ENCODE measurements around the gene TMPRSS11F. TPM values are rescaled to one million over a fixed set of nuclear protein-coding genes. Genes with fewer than 3 reads are reported as not detected.

TMPRSS11F gene
- total RNA-seq, 3 donors from 2014 or later (not counting 1 experiment from before 2014, with no cell fraction given): not detected

DNA sequence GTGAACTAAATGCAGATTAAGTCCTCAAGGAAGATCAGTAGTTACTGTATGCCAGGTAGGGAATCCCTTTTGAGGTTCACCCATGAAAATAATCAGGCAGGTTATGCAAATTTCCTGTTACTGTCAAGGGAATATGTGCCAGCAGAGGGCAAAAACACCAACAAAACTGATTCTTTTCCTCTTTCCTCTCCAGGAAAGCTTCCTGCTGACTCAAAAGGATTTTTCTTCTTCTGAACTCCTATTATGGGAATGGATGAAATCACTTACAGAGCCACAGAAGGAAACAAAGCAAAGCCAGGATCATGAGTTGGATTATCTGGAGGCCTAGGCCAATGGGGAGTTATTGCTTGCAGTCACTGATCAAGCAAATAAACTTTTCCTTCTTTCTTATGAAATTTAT, 49.7 kb downstream of the TMPRSS11F start:
- H3K27me3 ChIP-seq (ENCODE audit: control insufficient read depth, insufficient read depth, low read length): no peaks in the 10 kb centered on the region
- intact Hi-C loops (cut with micrococcal nuclease): no loop called here
- no peak overlapping the region for H3K27ac ChIP-seq (ENCODE audit: low read length)
- H3K36me3 ChIP-seq (ENCODE audit: control insufficient read depth, insufficient read depth, low read length): no peaks in the 10 kb centered on the region
- H3K4me1 ChIP-seq (ENCODE audit: control insufficient read depth, insufficient read depth, low read length): no peaks in the 10 kb centered on the region
- Mint-ChIP-seq H3K4me3 (no peak overlapping the region), H3K4me1 (no peaks in the 10 kb centered on the region), H3K27me3 (ENCODE audit: low read depth in 2 of 2) (no peaks in the 10 kb centered on the region), H3K27ac (no peak overlapping the region), H3K36me3 (no peaks in the 10 kb centered on the region), H3K9me3 (peaks cover 4 to 8% of the 10 kb centered on the region in 2 donors)
- no peaks in the 10 kb centered on the region for H3K9me3 ChIP-seq (ENCODE audit: control insufficient read depth, insufficient read depth, low read length)
- TF ChIP-seq, protein P1, sequence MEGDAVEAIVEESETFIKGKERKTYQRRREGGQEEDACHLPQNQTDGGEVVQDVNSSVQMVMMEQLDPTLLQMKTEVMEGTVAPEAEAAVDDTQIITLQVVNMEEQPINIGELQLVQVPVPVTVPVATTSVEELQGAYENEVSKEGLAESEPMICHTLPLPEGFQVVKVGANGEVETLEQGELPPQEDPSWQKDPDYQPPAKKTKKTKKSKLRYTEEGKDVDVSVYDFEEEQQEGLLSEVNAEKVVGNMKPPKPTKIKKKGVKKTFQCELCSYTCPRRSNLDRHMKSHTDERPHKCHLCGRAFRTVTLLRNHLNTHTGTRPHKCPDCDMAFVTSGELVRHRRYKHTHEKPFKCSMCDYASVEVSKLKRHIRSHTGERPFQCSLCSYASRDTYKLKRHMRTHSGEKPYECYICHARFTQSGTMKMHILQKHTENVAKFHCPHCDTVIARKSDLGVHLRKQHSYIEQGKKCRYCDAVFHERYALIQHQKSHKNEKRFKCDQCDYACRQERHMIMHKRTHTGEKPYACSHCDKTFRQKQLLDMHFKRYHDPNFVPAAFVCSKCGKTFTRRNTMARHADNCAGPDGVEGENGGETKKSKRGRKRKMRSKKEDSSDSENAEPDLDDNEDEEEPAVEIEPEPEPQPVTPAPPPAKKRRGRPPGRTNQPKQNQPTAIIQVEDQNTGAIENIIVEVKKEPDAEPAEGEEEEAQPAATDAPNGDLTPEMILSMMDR (IDR thresholded peaks at IDR 0.05): no peak
- H3K4me3 ChIP-seq (ENCODE audit: low read length): no peak overlapping the region
- ATAC-seq (no peak), DNase-seq (no peak)

DNA sequence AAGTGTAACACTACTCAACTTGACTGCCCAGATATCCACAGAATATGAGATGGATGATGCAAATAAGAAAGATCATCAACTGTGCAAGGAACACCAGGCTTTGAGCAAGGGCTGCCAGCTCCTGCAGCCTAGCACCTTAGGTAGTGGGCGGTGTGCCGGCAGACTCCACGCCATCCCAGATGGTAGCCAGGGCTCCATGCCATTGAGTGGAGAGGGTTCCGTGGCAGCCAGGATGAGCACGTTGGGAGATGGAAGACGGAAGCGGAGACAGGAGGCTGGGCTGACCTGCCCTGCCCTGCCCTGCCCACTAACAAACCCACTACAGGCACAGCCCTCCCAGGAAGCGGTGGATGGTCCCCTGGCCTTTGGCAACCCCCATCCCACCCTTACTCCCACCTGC, 51.9 kb downstream of the TMPRSS11F start:
- intact Hi-C loops (cut with micrococcal nuclease): no loop called here
- Mint-ChIP-seq H3K27ac (no peak overlapping the region), H3K36me3 (no peaks in the 10 kb centered on the region), H3K9me3 (peaks cover 0 to 6% of the 10 kb centered on the region in 2 donors), H3K4me1 (no peaks in the 10 kb centered on the region), H3K27me3 (ENCODE audit: low read depth in 2 of 2) (no peaks in the 10 kb centered on the region), H3K4me3 (no peak overlapping the region)
- no peak for ATAC-seq
- Histone ChIP-seq H3K4me3 (ENCODE audit: low read length) (no peak overlapping the region), H3K4me1 (ENCODE audit: control insufficient read depth, insufficient read depth, low read length) (no peaks in the 10 kb centered on the region), H3K27ac (ENCODE audit: low read length) (no peak overlapping the region), H3K9me3 (ENCODE audit: control insufficient read depth, insufficient read depth, low read length) (no peaks in the 10 kb centered on the region), H3K27me3 (ENCODE audit: control insufficient read depth, insufficient read depth, low read length) (no peaks in the 10 kb centered on the region), H3K36me3 (ENCODE audit: control insufficient read depth, insufficient read depth, low read length) (no peaks in the 10 kb centered on the region)
- TF ChIP-seq, protein P1 (IDR thresholded peaks at IDR 0.05): no peak
- WGBS (ENCODE audit: insufficient coverage): 86% methylated on average over 8 of the region's 8 CpGs
- no peak for DNase-seq

DNA sequence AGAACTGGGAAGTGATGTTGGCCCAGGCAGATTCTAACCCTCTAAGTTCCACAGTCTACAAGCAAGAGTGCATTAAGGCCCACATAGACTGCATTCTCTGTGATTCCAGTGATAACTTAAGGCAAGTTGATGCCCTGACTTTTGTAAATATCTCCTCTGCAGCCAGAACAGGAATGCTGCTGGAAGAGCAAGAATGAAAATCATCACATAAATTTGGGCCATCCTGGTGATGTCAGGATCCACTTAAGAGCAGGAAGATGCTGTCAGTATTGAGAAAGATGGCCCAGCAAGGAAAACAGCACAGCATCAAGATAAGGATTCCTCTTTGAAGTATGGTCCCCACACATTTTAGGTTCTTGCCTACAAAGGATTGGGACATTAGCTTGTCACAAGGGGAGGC, 52.4 kb downstream of the TMPRSS11F start:
- Mint-ChIP-seq H3K27ac (no peak overlapping the region), H3K4me1 (no peaks in the 10 kb centered on the region), H3K4me3 (no peak overlapping the region), H3K9me3 (peaks cover 0 to 6% of the 10 kb centered on the region in 2 donors), H3K27me3 (ENCODE audit: low read depth in 2 of 2) (no peaks in the 10 kb centered on the region), H3K36me3 (no peaks in the 10 kb centered on the region)
- Histone ChIP-seq H3K27me3 (ENCODE audit: control insufficient read depth, insufficient read depth, low read length) (no peaks in the 10 kb centered on the region), H3K4me3 (ENCODE audit: low read length) (no peak overlapping the region), H3K36me3 (ENCODE audit: control insufficient read depth, insufficient read depth, low read length) (no peaks in the 10 kb centered on the region), H3K4me1 (ENCODE audit: control insufficient read depth, insufficient read depth, low read length) (no peaks in the 10 kb centered on the region), H3K9me3 (ENCODE audit: control insufficient read depth, insufficient read depth, low read length) (no peaks in the 10 kb centered on the region), H3K27ac (ENCODE audit: low read length) (no peak overlapping the region)
- TF ChIP-seq, protein P1 (IDR thresholded peaks at IDR 0.05): no peak
- intact Hi-C loops (cut with micrococcal nuclease): no loop called here
- ATAC-seq (no peak), DNase-seq (no peak)

DNA sequence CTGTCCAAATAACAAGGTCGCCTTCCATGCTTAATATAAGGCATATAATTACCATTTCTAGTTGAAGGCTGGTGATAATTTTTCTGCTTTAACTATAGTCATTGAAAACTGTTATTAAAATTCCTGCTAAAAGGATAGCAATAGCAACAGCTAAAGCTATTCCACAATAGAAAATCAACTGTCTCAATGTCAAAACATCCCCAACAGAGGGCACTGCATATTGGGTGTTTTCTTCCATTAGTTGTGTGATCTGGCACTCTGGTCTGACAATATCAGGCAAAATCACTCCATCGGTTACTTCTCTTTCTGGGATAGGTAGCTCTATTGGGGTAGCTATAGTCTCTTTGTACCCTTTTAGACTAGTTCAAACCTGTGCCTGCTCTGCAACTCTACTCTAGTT, 53.5 kb downstream of the TMPRSS11F start:
- intact Hi-C loops (cut with micrococcal nuclease): no loop called here
- Histone ChIP-seq H3K27me3 (ENCODE audit: control insufficient read depth, insufficient read depth, low read length) (no peaks in the 10 kb centered on the region), H3K27ac (ENCODE audit: low read length) (no peak overlapping the region), H3K4me1 (ENCODE audit: control insufficient read depth, insufficient read depth, low read length) (no peaks in the 10 kb centered on the region), H3K36me3 (ENCODE audit: control insufficient read depth, insufficient read depth, low read length) (no peaks in the 10 kb centered on the region), H3K9me3 (ENCODE audit: control insufficient read depth, insufficient read depth, low read length) (no peaks in the 10 kb centered on the region), H3K4me3 (ENCODE audit: low read length) (no peak overlapping the region)
- H3K36me3 Mint-ChIP-seq: no peaks in the 10 kb centered on the region
- no peak overlapping the region for H3K27ac Mint-ChIP-seq
- TF ChIP-seq, protein P1 (IDR thresholded peaks at IDR 0.05): no peak
- no peak for DNase-seq
- no peaks in the 10 kb centered on the region for H3K27me3 Mint-ChIP-seq (ENCODE audit: low read depth in 2 of 2)
- peaks cover 0 to 6% of the 10 kb centered on the region in 2 donors for H3K9me3 Mint-ChIP-seq
- H3K4me3 Mint-ChIP-seq: no peak overlapping the region
- WGBS (ENCODE audit: insufficient coverage): no CpG with 5 or more reads among the region's 2 CpGs
- H3K4me1 Mint-ChIP-seq: no peaks in the 10 kb centered on the region
- no peak for ATAC-seq
